HG02678 (cell line): ENCODE measurements around the gene RBKS.

Experiments
- ATAC-seq: cut with Tn5 transposase; IDR thresholded peaks from one replicate; pipeline ENCODE4 v1.9.1; 2021; ENCODE audit warnings: mild to moderate bottlenecking, moderate library complexity; ENCODE audit not compliant: unreplicated experiment

RBKS gene

GRCh38 chr2:27838502-27838901 is 51.7 kb downstream of the RBKS start:
- no peak for ATAC-seq

- no peak for ATAC-seq
Measured at GRCh38 chr2:27833931-27834330, 56.3 kb downstream of the RBKS start.

GRCh38 chr2:27832396-27832795 is 57.8 kb downstream of the RBKS start:
- ATAC-seq = no peak

GRCh38 chr2:27831279-27832050 is 58.7 kb downstream of the RBKS start:
- no peak for ATAC-seq

- no peak for ATAC-seq
Measured at GRCh38 chr2:27830656-27831055, 59.5 kb downstream of the RBKS start.

- ATAC-seq = no peak
Measured at GRCh38 chr2:27829791-27830190, 60.4 kb downstream of the RBKS start.

GRCh38 chr2:27828305-27828704 is 61.9 kb downstream of the RBKS start:
- no peak for ATAC-seq

GRCh38 chr2:27824401-27824800 is 65.8 kb downstream of the RBKS start:
- ATAC-seq = no peak

- ATAC-seq = no peak
Measured at GRCh38 chr2:27823569-27823968, 66.6 kb downstream of the RBKS start.

- ATAC-seq = no peak
Measured at GRCh38 chr2:27823135-27823534, 67.1 kb downstream of the RBKS start.

GRCh38 chr2:27822049-27822448 is 68.1 kb downstream of the RBKS start:
- no peak for ATAC-seq

GRCh38 chr2:27815860-27816438 is 74.2 kb downstream of the RBKS start:
- no peak for ATAC-seq

- no peak for ATAC-seq
Measured at GRCh38 chr2:27814758-27815157, 75.4 kb downstream of the RBKS start.

- no peak for ATAC-seq
Measured at GRCh38 chr2:27811768-27812167, 78.4 kb downstream of the RBKS start.

- ATAC-seq = no peak
Measured at GRCh38 chr2:27810455-27810854, 79.7 kb downstream of the RBKS start.

GRCh38 chr2:27809761-27810241 is 80.4 kb downstream of the RBKS start:
- no peak for ATAC-seq

GRCh38 chr2:27808984-27809383 is 81.2 kb downstream of the RBKS start:
- ATAC-seq = no peak

- ATAC-seq = no peak
Measured at GRCh38 chr2:27808418-27808817, 81.8 kb downstream of the RBKS start.

GRCh38 chr2:27807476-27807875 is 82.7 kb downstream of the RBKS start:
- no peak for ATAC-seq

- ATAC-seq = no peak
Measured at GRCh38 chr2:27806311-27807059, 83.7 kb downstream of the RBKS start.

GRCh38 chr2:27805180-27805579 is 85.0 kb downstream of the RBKS start:
- ATAC-seq = no peak

- ATAC-seq = no peak
Measured at GRCh38 chr2:27804146-27804545, 86.0 kb downstream of the RBKS start.
